Keratinocyte (primary cell): ENCODE measurements around the gene CRTAP. TPM values are rescaled to one million over a fixed set of nuclear protein-coding genes. Genes with fewer than 3 reads are reported as not detected.

Source experiments
- DNase-seq: peaks from one replicate; pipeline ENCODE4 v3.0.0-alpha.2; 2011; ENCODE audit warnings: low read depth, missing footprints, low spot score
- FAIRE-seq: peaks from 2 replicates; lab custom pipeline; 2011; peaks lifted over from hg19 to GRCh38; lab: Jason Lieb, UNC
- H2AFZ ChIP-seq: 2 replicates; pipeline ENCODE4 v1.6.0; 2012; ENCODE audit warnings: low read length, control low read depth, inconsistent platforms; ENCODE audit not compliant: control insufficient read depth
- H3K27ac ChIP-seq: 2 replicates; pipeline ENCODE4 v1.5.1; 2011; ENCODE audit warnings: low read length; ENCODE audit not compliant: control insufficient read depth, insufficient read depth
- H3K27me3 ChIP-seq: 3 replicates; pipeline ENCODE4 v1.6.0; 2011; ENCODE audit warnings: low read length; ENCODE audit not compliant: control insufficient read depth, insufficient read depth; ENCODE audit errors: extremely low read depth
- H3K36me3 ChIP-seq, 2 experiments: 2 replicates in 1 of 2; 3 replicates in 1 of 2; pipeline ENCODE4 v1.5.1; 2011; ENCODE audit warnings: low read length in 2 of 2, mild to moderate bottlenecking in 1 of 2; ENCODE audit not compliant: control insufficient read depth in 2 of 2, insufficient read depth in 2 of 2; ENCODE audit errors: extremely low read depth in 1 of 2
- H3K4me1 ChIP-seq: 3 replicates; pipeline ENCODE4 v1.5.1; 2011; ENCODE audit warnings: low read length; ENCODE audit not compliant: control insufficient read depth, insufficient read depth; ENCODE audit errors: extremely low read depth
- H3K4me2 ChIP-seq: 3 replicates; pipeline ENCODE4 v1.6.0; 2011; ENCODE audit warnings: low read depth, low read length; ENCODE audit not compliant: control insufficient read depth, insufficient read depth; ENCODE audit errors: extremely low read depth
- H3K4me3 ChIP-seq, 3 experiments: fragments of 200-600 bp in 1 of 3; sonication (generic) in 1 of 3; 2 replicates in 2 of 3; 3 replicates in 1 of 3; pipeline ENCODE4 v1.5.1; 2011 to 2016; ENCODE audit warnings: low read length in 3 of 3, mild to moderate bottlenecking in 3 of 3, control low read depth in 2 of 3, inconsistent platforms in 1 of 3, low read depth in 1 of 3, mixed read lengths in 1 of 3, mixed run types in 1 of 3, moderate library complexity in 1 of 3; ENCODE audit not compliant: control insufficient read depth in 2 of 3, insufficient read depth in 2 of 3; ENCODE audit errors: extremely low read depth in 1 of 3
- H3K79me2 ChIP-seq: 2 replicates; pipeline ENCODE4 v1.6.0; 2012; ENCODE audit warnings: low read length; ENCODE audit not compliant: control insufficient read depth, insufficient read depth
- H3K9ac ChIP-seq: 3 replicates; pipeline ENCODE4 v1.6.0; 2011; ENCODE audit warnings: low read length; ENCODE audit not compliant: control insufficient read depth, insufficient read depth; ENCODE audit errors: extremely low read depth
- H3K9me1 ChIP-seq: 3 replicates; pipeline ENCODE4 v1.6.0; 2011; ENCODE audit warnings: low read length; ENCODE audit not compliant: control insufficient read depth, insufficient read depth; ENCODE audit errors: extremely low read depth
- H3K9me3 ChIP-seq: 2 replicates; pipeline ENCODE4 v1.5.1; 2012; ENCODE audit warnings: low read depth, low read length; ENCODE audit not compliant: control insufficient read depth
- H4K20me1 ChIP-seq: 3 replicates; pipeline ENCODE4 v1.6.0; 2011; ENCODE audit warnings: low read length; ENCODE audit not compliant: control insufficient read depth, insufficient read depth; ENCODE audit errors: extremely low read depth
- EZH2 ChIP-seq: IDR thresholded peaks from one replicate; pipeline ENCODE4 v1.6.1; 2012; ENCODE audit warnings: inconsistent platforms, mild to moderate bottlenecking, low read length, moderate library complexity
- dilution Hi-C: fragments of 300-500 bp; cut with MboI; formaldehyde crosslinking; loops from one replicate; pipeline ENCODE4 v1.7.0; 2020; ENCODE audit warnings: low sequenced_read_pairs; ENCODE audit not compliant: extremely low pct_ligation_motif_present
- polyA plus RNA-seq, 5 experiments: library from polyadenylated mRNA; depleted of rRNA in 3 of 5; stranded (reverse) in 3 of 5; stranded (forward) in 1 of 5; unstranded in 1 of 5; fragments of >200 nt; gene quantifications; 1 replicate in 1 of 5; 2 replicates in 3 of 5; 3 replicates in 1 of 5; pipeline versions ENCODE4 v1.2.1 to v1.2.3, GENCODE V29; 2011 to 2012; ENCODE audit warnings: missing spikeins in 2 of 5, low read depth in 1 of 5, low replicate concordance in 1 of 5
- TF ChIP-seq, protein P1 (sequence below), 3 experiments: IDR thresholded peaks in 1 of 3; conservative IDR thresholded peaks in 1 of 3; optimal IDR thresholded peaks in 1 of 3; 2 replicates in 2 of 3; 3 replicates in 1 of 3; pipeline versions ENCODE3 to v1.5.1; 2011; ENCODE audit warnings: low read length in 3 of 3, mild to moderate bottlenecking in 3 of 3, moderate library complexity in 2 of 3, control low read depth in 1 of 3, inconsistent platforms in 1 of 3; ENCODE audit not compliant: insufficient read depth in 2 of 3; ENCODE audit errors: extremely low read depth in 1 of 3

Gene CRTAP
- polyA plus RNA-seq, 1 donor (not counting 4 experiments of a cell fraction or from before 2014, with no cell fraction given): 170 TPM

DNA sequence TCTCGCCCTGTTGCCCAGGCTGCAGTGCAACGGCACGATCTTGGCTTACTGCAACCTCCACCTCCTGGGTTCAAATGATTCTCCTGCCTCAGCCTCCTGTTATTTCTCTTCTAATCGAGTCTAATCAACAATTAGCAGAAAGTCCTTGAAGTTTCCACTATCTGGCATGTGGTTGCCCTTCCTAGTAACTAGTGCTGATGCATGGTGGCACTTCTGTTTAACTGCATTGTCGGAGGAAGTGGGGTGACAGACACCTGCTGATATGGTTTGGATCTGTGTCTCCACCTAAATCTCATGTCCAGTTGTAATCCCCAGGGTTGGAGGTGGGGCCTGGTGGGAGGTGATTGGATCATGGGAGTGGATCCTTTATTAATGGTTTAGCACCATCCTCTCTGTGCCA is 9.2 kb downstream of the CRTAP start:
- Histone ChIP-seq H3K9me3 (no peaks in the 10 kb centered on the region), H3K36me3 (peaks cover 15 to 25% of the 10 kb centered on the region in 2 experiments), H3K4me3 (no peak overlapping the region), H3K27me3 (no peaks in the 10 kb centered on the region), H3K79me2 (peaks cover 10% of the 10 kb centered on the region), H3K4me1 (peaks cover 5% of the 10 kb centered on the region), H3K27ac (no peak overlapping the region), H2AFZ (no peak overlapping the region), H3K9me1 (no peaks in the 10 kb centered on the region), H3K9ac (no peak overlapping the region), H4K20me1 (no peaks in the 10 kb centered on the region), H3K4me2 (no peak overlapping the region)
- TF ChIP-seq EZH2: no peak
- TF ChIP-seq, protein P1, sequence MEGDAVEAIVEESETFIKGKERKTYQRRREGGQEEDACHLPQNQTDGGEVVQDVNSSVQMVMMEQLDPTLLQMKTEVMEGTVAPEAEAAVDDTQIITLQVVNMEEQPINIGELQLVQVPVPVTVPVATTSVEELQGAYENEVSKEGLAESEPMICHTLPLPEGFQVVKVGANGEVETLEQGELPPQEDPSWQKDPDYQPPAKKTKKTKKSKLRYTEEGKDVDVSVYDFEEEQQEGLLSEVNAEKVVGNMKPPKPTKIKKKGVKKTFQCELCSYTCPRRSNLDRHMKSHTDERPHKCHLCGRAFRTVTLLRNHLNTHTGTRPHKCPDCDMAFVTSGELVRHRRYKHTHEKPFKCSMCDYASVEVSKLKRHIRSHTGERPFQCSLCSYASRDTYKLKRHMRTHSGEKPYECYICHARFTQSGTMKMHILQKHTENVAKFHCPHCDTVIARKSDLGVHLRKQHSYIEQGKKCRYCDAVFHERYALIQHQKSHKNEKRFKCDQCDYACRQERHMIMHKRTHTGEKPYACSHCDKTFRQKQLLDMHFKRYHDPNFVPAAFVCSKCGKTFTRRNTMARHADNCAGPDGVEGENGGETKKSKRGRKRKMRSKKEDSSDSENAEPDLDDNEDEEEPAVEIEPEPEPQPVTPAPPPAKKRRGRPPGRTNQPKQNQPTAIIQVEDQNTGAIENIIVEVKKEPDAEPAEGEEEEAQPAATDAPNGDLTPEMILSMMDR (optimal IDR thresholded peaks at IDR 0.05 in 1 of 3, IDR thresholded peaks at IDR 0.05 in 1 of 3, conservative IDR thresholded peaks at IDR 0.05 in 1 of 3; ENCODE audit: extremely low read depth in 1 of 3, insufficient read depth in 2 of 3, low read length in 3 of 3): no peak
- no peak for FAIRE-seq
- DNase-seq: no peak
- dilution Hi-C loops: no loop called here

DNA sequence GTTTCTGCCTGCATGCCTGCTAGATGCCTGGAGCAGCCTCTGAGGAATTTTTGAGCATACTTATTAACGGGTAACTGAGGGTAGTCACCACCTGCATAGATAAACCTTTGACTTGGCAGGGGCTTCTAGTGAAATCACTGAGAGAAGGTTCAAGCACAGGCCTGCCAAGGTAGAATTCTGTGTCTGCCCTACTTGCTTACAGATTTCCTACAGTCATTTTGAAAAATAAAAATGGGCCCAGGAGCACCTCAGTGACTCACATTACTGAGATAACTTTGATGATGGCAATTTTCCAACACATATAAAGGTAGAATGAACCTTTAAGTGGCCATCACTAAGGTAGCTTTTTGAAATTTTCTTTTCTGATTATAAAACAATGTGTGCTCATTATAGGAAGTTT is 10.8 kb downstream of the CRTAP start:
- FAIRE-seq (no peak), DNase-seq (no peak)
- peaks cover 15 to 21% of the 10 kb centered on the region in 2 experiments for H3K36me3 ChIP-seq
- no peak overlapping the region for H2AFZ ChIP-seq
- H3K4me1 ChIP-seq: peaks cover 5% of the 10 kb centered on the region
- no peak overlapping the region for H3K9ac ChIP-seq
- dilution Hi-C loops: no loop called here
- no peaks in the 10 kb centered on the region for H3K9me3 ChIP-seq
- H4K20me1 ChIP-seq: no peaks in the 10 kb centered on the region
- TF ChIP-seq, protein P1 (optimal IDR thresholded peaks at IDR 0.05 in 1 of 3, IDR thresholded peaks at IDR 0.05 in 1 of 3, conservative IDR thresholded peaks at IDR 0.05 in 1 of 3; ENCODE audit: extremely low read depth in 1 of 3, insufficient read depth in 2 of 3, low read length in 3 of 3): no peak
- TF ChIP-seq EZH2: no peak
- no peaks in the 10 kb centered on the region for H3K9me1 ChIP-seq
- no peak overlapping the region for H3K4me3 ChIP-seq
- no peaks in the 10 kb centered on the region for H3K27me3 ChIP-seq
- no peaks in the 10 kb centered on the region for H3K79me2 ChIP-seq
- H3K27ac ChIP-seq: no peak overlapping the region
- no peak overlapping the region for H3K4me2 ChIP-seq
